Embryonic facial prominence (tissue), 1 donor: ENCODE results near the gene TESK1.
"Not testable (repeated sequence)": the region's sequence is repeated elsewhere in the genome, so short reads cannot be mapped to it uniquely, and the experiment has no call there.

Source experiments
- DNase-seq: peaks from one replicate; pipeline ENCODE4 v3.0.0-alpha.2; 2016; ENCODE audit errors: extremely low spot score

TESK1 gene

GRCh38 chr9:35579659-35580227 lies 25.3 kb upstream of the TESK1 start:
- DNase-seq: not testable (repeated sequence)

DNA sequence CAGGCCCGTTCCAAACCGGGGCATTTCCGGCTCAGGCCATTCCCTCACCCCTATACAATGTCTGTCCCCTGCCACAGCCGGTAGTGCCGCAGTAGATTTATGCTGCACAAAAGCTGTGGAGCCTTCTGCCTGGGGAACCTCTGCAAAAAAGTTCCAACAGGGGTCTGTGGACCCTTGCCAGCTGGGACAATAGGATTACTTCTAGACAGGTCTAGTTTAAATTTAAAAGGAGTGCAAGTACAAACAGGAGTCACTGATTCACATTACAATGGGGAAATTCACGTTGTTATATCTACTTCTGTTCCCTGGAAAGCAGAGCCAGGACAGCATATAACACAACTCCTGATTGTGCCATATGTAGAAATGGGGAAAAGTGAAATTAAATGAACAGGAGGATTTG lies 21.5 kb upstream of the TESK1 start:
- DNase-seq: not testable (repeated sequence)

DNA sequence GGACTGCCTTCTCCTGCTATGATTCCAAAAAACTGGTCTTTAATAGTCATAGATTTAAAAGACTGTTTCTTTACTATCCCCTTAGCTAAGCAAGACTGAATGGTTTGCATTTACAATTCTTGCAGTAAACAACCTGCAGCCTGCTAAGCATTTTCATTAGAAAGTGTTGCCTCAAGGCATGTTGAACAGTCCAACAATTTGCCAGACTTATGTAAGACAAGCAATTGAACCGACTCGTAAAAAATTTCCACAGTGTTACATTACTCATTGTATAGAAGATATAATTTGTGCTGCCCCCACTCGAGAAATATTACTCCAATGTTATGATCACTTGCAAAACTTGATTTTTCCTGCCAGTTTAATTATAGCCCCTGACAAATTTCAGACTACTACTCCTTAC lies 20.4 kb upstream of the TESK1 start:
- not testable (repeated sequence) for DNase-seq

GRCh38 chr9:35588506-35588905 lies 16.6 kb upstream of the TESK1 start:
- DNase-seq: not testable (repeated sequence)

GRCh38 chr9:35593581-35593980 lies 11.5 kb upstream of the TESK1 start:
- DNase-seq: no peak

DNA sequence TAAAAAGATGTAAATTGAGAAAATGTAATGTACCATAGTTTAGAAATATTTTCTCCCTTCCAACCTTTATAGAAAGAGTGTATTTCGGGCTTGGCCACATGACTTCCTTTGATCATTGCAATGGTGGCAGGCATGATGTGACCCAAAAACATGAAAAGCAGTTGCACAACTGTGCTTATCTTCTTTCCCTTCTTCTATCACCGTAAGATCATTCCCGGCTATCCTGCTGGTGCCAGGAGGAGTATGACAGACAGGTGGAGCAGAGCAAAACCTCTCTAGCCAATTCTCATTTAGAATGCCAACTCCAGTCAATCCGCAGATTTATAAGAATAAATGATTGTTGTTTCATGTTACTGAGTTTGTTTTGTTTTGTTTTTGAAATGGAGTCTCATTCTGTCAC lies 10.6 kb upstream of the TESK1 start:
- no peak for DNase-seq

DNA sequence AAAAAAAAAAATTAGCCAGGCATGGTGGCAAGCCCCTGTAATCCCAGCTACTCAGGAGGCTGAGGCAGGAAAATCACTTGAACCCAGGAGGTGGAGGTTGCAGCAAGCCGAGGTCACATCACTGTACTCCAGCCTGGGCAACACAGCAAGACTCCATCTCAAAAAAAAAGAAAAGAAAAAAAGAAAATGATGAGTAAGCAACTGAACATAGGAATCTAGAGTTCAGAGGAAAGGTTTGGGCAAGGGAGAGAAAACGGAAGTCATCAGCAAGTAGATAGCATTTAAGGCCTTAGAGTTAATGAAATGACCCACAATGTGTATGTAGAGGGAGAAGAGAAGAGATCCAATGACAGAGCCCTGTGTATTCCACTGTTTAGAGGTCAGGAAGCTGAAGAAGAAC lies 8.2 kb upstream of the TESK1 start:
- DNase-seq: not testable (repeated sequence)

GRCh38 chr9:35598866-35599590 lies 6.0 kb upstream of the TESK1 start:
- DNase-seq: no peak

- DNase-seq: no peak
These were observed 5.1 kb upstream of the TESK1 start for GRCh38 chr9:35599763-35600604.

- DNase-seq: no peak
These were observed 1.5 kb upstream of the TESK1 start for GRCh38 chr9:35603506-35603985.

- peak; percentile 99 for DNase-seq
These were observed 980 bp upstream of the TESK1 start for GRCh38 chr9:35603986-35604577.

DNA sequence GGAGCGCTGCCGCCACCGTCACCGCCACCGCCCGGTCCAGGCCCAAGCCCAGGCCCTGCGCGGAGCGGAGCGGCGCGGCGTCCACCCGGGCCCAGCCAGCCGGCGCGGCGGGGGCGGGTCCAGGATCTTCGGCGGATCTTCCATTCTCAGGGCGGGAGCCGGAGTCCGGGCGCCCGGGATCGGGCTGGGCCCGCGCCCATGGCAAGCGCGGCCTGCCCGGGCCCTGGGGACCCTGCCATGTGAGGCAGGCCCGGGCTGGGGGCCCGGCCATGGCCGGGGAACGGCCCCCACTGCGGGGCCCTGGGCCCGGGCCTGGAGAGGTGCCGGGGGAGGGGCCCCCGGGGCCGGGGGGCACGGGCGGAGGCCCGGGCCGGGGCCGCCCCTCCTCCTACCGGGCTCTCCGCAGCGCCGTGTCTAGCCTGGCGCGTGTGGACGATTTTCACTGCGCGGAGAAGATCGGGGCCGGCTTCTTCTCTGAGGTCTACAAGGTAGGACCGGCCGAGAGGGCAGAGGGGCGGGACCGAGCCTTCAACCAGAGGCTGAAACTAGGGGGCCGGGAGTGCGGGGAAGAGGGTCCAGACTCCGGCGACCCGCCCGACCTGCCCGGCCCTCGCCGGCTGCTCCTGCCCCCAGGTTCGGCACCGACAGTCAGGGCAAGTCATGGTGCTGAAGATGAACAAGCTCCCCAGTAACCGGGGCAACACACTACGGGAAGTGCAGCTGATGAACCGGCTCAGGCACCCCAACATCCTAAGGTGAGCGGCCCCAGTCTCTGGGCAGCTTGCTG lies 482 bp downstream of the TESK1 start:
- DNase-seq: no peak

- no peak for DNase-seq
These were observed 1.1 kb downstream of the TESK1 start for GRCh38 chr9:35606138-35606504.

- no peak for DNase-seq
These were observed 1.7 kb downstream of the TESK1 start for GRCh38 chr9:35606726-35607125.

DNA sequence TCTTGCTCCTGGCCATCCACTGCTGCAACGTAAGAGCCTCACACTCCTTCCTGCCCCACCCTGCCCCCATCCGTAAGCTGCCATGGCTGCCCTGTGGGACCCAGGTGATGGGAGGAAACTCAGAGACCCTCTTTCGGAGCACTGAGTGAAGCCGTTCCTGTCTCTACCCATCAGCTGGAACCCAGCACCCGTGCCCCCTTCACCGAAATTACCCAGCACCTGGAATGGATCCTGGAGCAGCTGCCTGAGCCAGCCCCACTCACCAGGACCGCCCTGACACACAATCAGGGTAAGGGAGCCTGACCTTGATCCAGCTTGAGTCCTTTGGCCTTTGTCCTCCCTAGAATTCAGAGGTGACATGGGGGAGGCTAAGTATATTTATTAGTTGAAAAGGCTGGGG lies 3.2 kb downstream of the TESK1 start:
- DNase-seq: no peak

GRCh38 chr9:35609001-35609819 lies 4.1 kb downstream of the TESK1 start:
- no peak for DNase-seq

DNA sequence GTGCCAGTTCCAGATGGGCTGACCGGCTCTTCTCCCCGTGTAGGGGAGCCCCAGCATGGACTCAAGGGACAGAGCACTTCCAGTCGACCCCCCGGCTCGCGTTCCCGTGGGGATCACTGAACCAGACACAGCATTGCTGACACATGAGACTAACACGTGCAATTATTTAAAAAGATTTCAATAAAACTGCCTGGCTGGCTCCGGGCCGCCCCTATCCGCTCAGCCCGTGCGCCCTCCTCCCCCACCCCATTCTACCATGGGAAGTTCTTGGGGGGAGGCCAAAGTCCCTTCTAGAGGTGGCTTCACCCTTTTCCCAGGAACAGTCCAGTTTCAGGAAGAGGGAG lies 4.7 kb downstream of the TESK1 start:
- DNase-seq: no peak

- DNase-seq: no peak
These were observed 6.3 kb downstream of the TESK1 start for GRCh38 chr9:35611230-35611797.

GRCh38 chr9:35612066-35612465 lies 7.0 kb downstream of the TESK1 start:
- not testable (repeated sequence) for DNase-seq

GRCh38 chr9:35612843-35613242 lies 7.8 kb downstream of the TESK1 start:
- no peak for DNase-seq
